ENCODE measurements around the gene ROBO1. TPM values are rescaled to one million over a fixed set of nuclear protein-coding genes. Genes with fewer than 3 reads are reported as not detected.

ROBO1 gene
- total and polyA plus RNA-seq, 2 of the 8 experiments (the other 6 are each of a cell fraction or from before 2014, with no cell fraction given) = 51.4 to 91.0 TPM

DNA sequence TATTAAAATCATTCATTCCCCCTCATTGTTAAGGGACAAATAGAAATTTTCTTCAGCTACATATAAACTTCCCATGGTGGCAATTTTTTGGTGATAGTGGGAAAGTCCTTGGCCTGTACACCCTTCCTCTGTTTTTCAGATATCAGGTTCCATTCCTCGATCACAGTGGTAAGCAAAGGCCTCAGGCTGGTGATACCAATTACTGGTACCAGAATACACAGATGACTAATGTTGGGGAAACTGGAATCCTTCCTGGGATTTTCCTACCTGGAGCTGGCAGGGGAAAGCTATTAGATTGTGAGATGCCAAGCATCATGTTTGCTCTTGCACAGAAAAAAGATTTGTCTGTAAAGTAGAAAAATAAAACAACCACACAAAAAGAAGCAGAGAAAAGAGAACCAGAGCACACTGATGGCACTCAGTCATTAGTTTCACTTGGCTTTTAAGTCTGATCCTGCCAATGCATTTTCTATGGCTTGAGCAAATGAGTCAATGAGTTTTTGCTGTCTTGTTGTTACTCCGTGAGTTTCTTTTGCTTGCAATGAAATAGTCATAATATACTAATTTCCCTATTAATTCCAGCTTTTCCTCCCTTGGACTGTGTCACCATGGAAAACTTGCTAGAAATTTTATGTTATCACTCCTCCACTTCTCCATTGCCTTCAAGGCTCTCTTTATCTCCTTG lies 795.0 kb downstream of the ROBO1 start:
- no peak overlapping the region for H2BK120ac ChIP-seq (replicated peaks; ENCODE audit: low read depth, low read length)
- no peak overlapping the region for H2BK12ac ChIP-seq (ENCODE audit: low read depth, low read length)
- no peaks in the 10 kb centered on the region for H4K20me1 ChIP-seq (replicated peaks in 1 of 2; ENCODE audit: control insufficient read depth in 1 of 2, insufficient read depth in 2 of 2, low read length in 2 of 2)
- no peak overlapping the region for H3K23ac ChIP-seq (ENCODE audit: insufficient read length)
- no peaks in the 10 kb centered on the region for H3K9me3 ChIP-seq (ENCODE audit: insufficient read depth in 2 of 2, low read depth in 1 of 2, low read length in 1 of 2)
- no peak overlapping the region for H3K18ac ChIP-seq (ENCODE audit: extremely low read depth, low read length)
- CTCF ChIA-PET (ENCODE audit: partially characterized antibody) = interaction anchor here (0.8 to 1.7 kb wide), 2 partner anchors 8 to 16 kb away, joined by 3 to 5 read pairs; no protein-coding TSS in a partner anchor
- H4K8ac ChIP-seq (ENCODE audit: extremely low read depth, insufficient read depth, low read length) = no peak overlapping the region
- H3K4ac ChIP-seq (replicated peaks; ENCODE audit: insufficient read length, low read depth, low read length) = no peak overlapping the region
- peaks cover 0 to 8% (median 1%) of the 10 kb centered on the region in 4 experiments; a peak in 2 of 7 replicates for H3K4me1 ChIP-seq (replicated peaks in 1 of 4; ENCODE audit: control insufficient read depth in 3 of 4, insufficient read depth in 4 of 4, low read length in 3 of 4)
- DNase-seq (ENCODE audit: low read depth in 1 of 2, low spot score in 2 of 2) = no peak
- H2AK5ac ChIP-seq (ENCODE audit: low read depth, low read length) = no peak overlapping the region
- no peaks in the 10 kb centered on the region for H3K23me2 ChIP-seq (ENCODE audit: low read depth, low read length)
- H2AFZ ChIP-seq (ENCODE audit: low read length) = no peak overlapping the region
- H2BK5ac ChIP-seq (ENCODE audit: low read depth, low read length) = no peak overlapping the region
- no peak overlapping the region for H3K56ac ChIP-seq (replicated peaks; ENCODE audit: insufficient read length, low read depth, low read length)
- no peak overlapping the region for H3K4me3 ChIP-seq (ENCODE audit: extremely low read depth in 1 of 4, insufficient read depth in 2 of 4, low read depth in 3 of 4, low read length in 4 of 4)
- H3K14ac ChIP-seq (ENCODE audit: insufficient read length) = no peak overlapping the region
- H3K9ac ChIP-seq (replicated peaks in 1 of 4; ENCODE audit: extremely low read depth in 1 of 4, low read depth in 3 of 4, low read length in 3 of 4) = no peak overlapping the region
- no peaks in the 10 kb centered on the region for H3K36me3 ChIP-seq (ENCODE audit: control insufficient read depth in 2 of 4, insufficient read depth in 4 of 4, low read length in 3 of 4)
- H4K91ac ChIP-seq (replicated peaks; ENCODE audit: insufficient read length, low read length) = no peak overlapping the region
- POLR2A ChIA-PET (ENCODE audit: partially characterized antibody) = interaction anchor here (1.1 kb wide), 1 partner anchor 14 kb away, joined by 3 read pairs; no protein-coding TSS in a partner anchor
- H3K27ac ChIP-seq (ENCODE audit: low read depth, low read length) = no peak overlapping the region
- H3K79me2 ChIP-seq (ENCODE audit: control insufficient read depth in 1 of 2, insufficient read depth in 2 of 2, low read length in 2 of 2) = peaks cover 0 to 86% of the 10 kb centered on the region in 2 experiments; a peak in 2 of 4 replicates
- no peak for FAIRE-seq
- H2BK15ac ChIP-seq (ENCODE audit: low read length) = no peak overlapping the region
- WGBS, 2 experiments (ENCODE audit: extremely low coverage in 1 of 2, insufficient coverage in 1 of 2, insufficient read length in 1 of 2, insufficient replicate concordance in 2 of 2, low coverage in 1 of 2, low lambda C conversion rate in 2 of 2, missing lambda C conversion rate in 1 of 2) = 97% methylated on average over 2 of the region's 2 CpGs; no CpG with 5 or more reads in 1 of the 2 experiments
- no peak overlapping the region for H3K4me2 ChIP-seq (ENCODE audit: insufficient read depth in 1 of 2, low read depth in 2 of 2, low read length in 2 of 2)
- H4K5ac ChIP-seq (ENCODE audit: insufficient read length, low read depth, low read length) = no peak overlapping the region
- H3K79me1 ChIP-seq (ENCODE audit: low read depth, low read length) = no peaks in the 10 kb centered on the region; the same call in 1 of the 2 replicates
- no peaks in the 10 kb centered on the region for H3K27me3 ChIP-seq (replicated peaks in 1 of 4; ENCODE audit: control insufficient read depth in 3 of 4, extremely low read depth in 1 of 4, insufficient read depth in 3 of 4, low read length in 3 of 4)
- no peak overlapping the region for H2BK20ac ChIP-seq (ENCODE audit: low read length)
- no peak for TF ChIP-seq NANOG (IDR thresholded peaks at IDR 0.05; ENCODE audit: insufficient read depth, low read depth, low read length, poor library complexity, severe bottlenecking)
- TF ChIP-seq CREB1 (IDR thresholded peaks at IDR 0.05) = no peak
- TF ChIP-seq KDM1A (IDR thresholded peaks at IDR 0.05; ENCODE audit: borderline replicate concordance, low read length) = no peak
- no peak for TF ChIP-seq ASH2L (IDR thresholded peaks at IDR 0.05; ENCODE audit: low read length)
- TF ChIP-seq YY1 (IDR thresholded peaks at IDR 0.05; ENCODE audit: low read depth, low read length) = no peak
- no peak for TF ChIP-seq TEAD4 (IDR thresholded peaks at IDR 0.05; ENCODE audit: low read depth, low read length)
- no peak for TF ChIP-seq POLR2AphosphoS5 (IDR thresholded peaks at IDR 0.05; ENCODE audit: low read depth, low read length)
- no peak for TF ChIP-seq GABPA (IDR thresholded peaks at IDR 0.05; ENCODE audit: borderline replicate concordance, insufficient read depth, low read length)
- TF ChIP-seq HDAC6 (IDR thresholded peaks at IDR 0.05; ENCODE audit: low read depth, low read length) = no peak
- TF ChIP-seq SUZ12 (IDR thresholded peaks at IDR 0.05; ENCODE audit: low read length) = no peak
- no peak for TF ChIP-seq CEBPB (IDR thresholded peaks at IDR 0.05; ENCODE audit: low read depth, low read length)
- TF ChIP-seq KDM4A (IDR thresholded peaks at IDR 0.05; ENCODE audit: low read depth, low read length, severe bottlenecking) = no peak
- TF ChIP-seq, protein P1, sequence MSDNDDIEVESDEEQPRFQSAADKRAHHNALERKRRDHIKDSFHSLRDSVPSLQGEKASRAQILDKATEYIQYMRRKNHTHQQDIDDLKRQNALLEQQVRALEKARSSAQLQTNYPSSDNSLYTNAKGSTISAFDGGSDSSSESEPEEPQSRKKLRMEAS (IDR thresholded peaks at IDR 0.05) = no peak
